Colonic mucosa (tissue), 4 donors: ENCODE data around the gene STRA8. TPM values are rescaled to one million over a fixed set of nuclear protein-coding genes. Genes with fewer than 3 reads are reported as not detected.

Experiments used
- DNase-seq: peaks from one replicate; pipeline ENCODE4 v3.0.0-alpha.2; 2020
- H3K27ac ChIP-seq: fragments of 200-600 bp; one replicate; pipeline ENCODE4 v1.8.0; 2021
- H3K27me3 ChIP-seq: fragments of 200-600 bp; one replicate; pipeline ENCODE4 v1.8.0; 2021
- H3K36me3 ChIP-seq: fragments of 200-600 bp; one replicate; pipeline ENCODE4 v1.8.0; 2021
- H3K4me1 ChIP-seq: fragments of 200-600 bp; one replicate; pipeline ENCODE4 v1.8.0; 2021; ENCODE audit warnings: mild to moderate bottlenecking
- H3K4me3 ChIP-seq: fragments of 200-600 bp; one replicate; pipeline ENCODE4 v1.8.0; 2021
- H3K9ac ChIP-seq, 2 donors: one replicate each; pipeline ENCODE4 v1.7.0; 2013; ENCODE audit warnings: control low read depth in 2 of 2, low read depth in 2 of 2, low read length in 2 of 2
- H3K9me3 ChIP-seq: fragments of 200-600 bp; one replicate; pipeline ENCODE4 v1.8.0; 2021
- intact Hi-C: fragments of 100-400 bp; cut with DNase I; formaldehyde crosslinking; loops from one replicate; pipeline ENCODE4 v1.14.1; 2022
- total RNA-seq, 2 donors: library from RNA; stranded (reverse); fragmentation: NEBNext Ultra II Directional in 1 of 2; extraction: Animal tissue kit (Norgen Biotek cat#: 25700) in 1 of 2; gene quantifications; one replicate each; pipeline ENCODE4 v1.2.1, GENCODE V29; 2021
- TF ChIP-seq, protein P1 (sequence below): fragments of 200-600 bp; IDR thresholded peaks from one replicate; pipeline ENCODE4 v1.8.0; 2022; ENCODE audit warnings: antibody characterized with exemption, mild to moderate bottlenecking
- donor health status: healthy.
- donor health status: DM: no; HTN: no; CAD: no.
- donor health status: DM: no; HTN: no; CAD: no.

The STRA8 gene
- total RNA-seq, 2 donors from 2014 or later = not detected

- Histone ChIP-seq H3K4me3 (no peak overlapping the region), H3K36me3 (no peaks in the 10 kb centered on the region), H3K27me3 (no peaks in the 10 kb centered on the region), H3K4me1 (no peaks in the 10 kb centered on the region), H3K27ac (no peak overlapping the region), H3K9me3 (no peaks in the 10 kb centered on the region), H3K9ac (no peak overlapping the region)
- TF ChIP-seq, protein P1, sequence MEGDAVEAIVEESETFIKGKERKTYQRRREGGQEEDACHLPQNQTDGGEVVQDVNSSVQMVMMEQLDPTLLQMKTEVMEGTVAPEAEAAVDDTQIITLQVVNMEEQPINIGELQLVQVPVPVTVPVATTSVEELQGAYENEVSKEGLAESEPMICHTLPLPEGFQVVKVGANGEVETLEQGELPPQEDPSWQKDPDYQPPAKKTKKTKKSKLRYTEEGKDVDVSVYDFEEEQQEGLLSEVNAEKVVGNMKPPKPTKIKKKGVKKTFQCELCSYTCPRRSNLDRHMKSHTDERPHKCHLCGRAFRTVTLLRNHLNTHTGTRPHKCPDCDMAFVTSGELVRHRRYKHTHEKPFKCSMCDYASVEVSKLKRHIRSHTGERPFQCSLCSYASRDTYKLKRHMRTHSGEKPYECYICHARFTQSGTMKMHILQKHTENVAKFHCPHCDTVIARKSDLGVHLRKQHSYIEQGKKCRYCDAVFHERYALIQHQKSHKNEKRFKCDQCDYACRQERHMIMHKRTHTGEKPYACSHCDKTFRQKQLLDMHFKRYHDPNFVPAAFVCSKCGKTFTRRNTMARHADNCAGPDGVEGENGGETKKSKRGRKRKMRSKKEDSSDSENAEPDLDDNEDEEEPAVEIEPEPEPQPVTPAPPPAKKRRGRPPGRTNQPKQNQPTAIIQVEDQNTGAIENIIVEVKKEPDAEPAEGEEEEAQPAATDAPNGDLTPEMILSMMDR = no peak
- intact Hi-C loops = no loop called here
- no peak for DNase-seq
Measured at GRCh38 chr7:135247746-135248471, 14.3 kb downstream of the STRA8 start.

DNA sequence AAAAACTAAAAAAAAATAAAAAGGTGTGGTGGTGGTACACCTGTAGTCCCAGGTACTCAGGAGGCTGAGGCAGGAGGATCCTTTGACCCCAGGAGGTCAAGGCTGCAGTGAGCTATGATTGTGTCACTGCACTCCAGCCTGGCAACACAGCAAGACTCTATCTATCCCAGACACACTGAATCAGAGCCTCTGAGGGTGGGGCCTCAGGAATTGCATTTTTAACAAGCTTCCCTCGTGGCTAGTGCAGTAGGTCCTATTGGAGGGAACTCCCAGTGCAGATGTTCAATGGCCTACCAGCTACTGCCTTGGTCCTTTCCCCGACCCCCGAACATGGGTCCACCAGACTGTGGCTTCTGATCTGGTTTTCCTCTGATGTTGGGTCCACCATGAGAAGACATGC is 14.9 kb downstream of the STRA8 start:
- Histone ChIP-seq H3K4me3 (no peak overlapping the region), H3K27ac (no peak overlapping the region), H3K4me1 (no peaks in the 10 kb centered on the region), H3K9ac (no peak overlapping the region), H3K27me3 (no peaks in the 10 kb centered on the region), H3K9me3 (no peaks in the 10 kb centered on the region), H3K36me3 (no peaks in the 10 kb centered on the region)
- intact Hi-C loops = no loop called here
- no peak for DNase-seq
- TF ChIP-seq, protein P1 = no peak

DNA sequence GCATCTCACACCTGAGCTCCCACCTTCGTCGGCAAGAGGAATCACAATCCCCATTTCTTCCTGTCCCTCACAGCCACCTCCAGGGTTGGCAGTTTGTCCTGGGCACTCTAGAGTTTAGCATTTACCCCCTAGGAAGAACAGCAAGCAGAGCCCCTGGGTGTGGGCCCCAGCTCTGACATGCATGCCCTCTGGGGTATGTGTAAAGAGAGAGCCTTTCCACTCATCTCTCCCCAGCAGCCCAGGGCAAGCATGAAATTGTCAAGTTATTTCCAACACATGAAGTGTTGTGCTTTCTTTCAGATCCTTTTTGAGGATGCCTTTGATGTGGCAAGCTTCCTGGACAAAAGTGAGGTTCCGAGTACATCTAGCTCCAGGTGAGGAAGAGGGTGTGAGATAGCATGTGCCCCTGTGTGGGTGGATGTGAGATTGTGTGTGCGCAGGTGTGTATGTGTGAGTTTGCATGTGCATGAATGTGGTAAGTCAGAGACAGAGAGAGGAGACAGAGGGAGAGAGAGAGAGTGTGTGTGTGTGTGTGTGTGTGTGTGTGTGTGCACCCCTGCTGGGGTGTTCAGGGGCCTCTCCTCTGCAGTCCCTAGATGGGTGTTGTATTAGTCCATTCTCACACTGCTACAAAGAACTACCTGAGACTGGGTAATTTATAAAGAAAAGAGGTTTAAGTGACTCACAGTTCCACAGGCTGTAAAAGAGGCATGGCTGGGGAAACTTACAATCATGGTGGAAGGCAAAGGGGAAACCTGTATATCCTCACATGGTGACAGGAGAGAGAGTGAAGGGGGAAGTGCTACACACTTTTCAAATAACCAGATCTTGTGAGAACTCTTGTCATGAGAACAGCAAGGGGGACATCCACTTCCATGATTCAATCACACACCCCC is 18.1 kb downstream of the STRA8 start:
- no peaks in the 10 kb centered on the region for H3K9me3 ChIP-seq
- TF ChIP-seq, protein P1 = no peak
- H3K36me3 ChIP-seq = no peaks in the 10 kb centered on the region
- H3K9ac ChIP-seq = no peak overlapping the region
- H3K27me3 ChIP-seq = no peaks in the 10 kb centered on the region
- H3K4me3 ChIP-seq = no peak overlapping the region
- no peak overlapping the region for H3K27ac ChIP-seq
- no peaks in the 10 kb centered on the region for H3K4me1 ChIP-seq
- no peak for DNase-seq
- intact Hi-C loops = no loop called here

- intact Hi-C loops = no loop called here
- Histone ChIP-seq H3K9ac (no peak overlapping the region), H3K4me1 (no peaks in the 10 kb centered on the region), H3K36me3 (no peaks in the 10 kb centered on the region), H3K27me3 (no peaks in the 10 kb centered on the region), H3K9me3 (no peaks in the 10 kb centered on the region), H3K27ac (peak overlapping the region; percentile 23), H3K4me3 (no peak overlapping the region)
- TF ChIP-seq, protein P1 = no peak
- DNase-seq = peak; percentile 46
Measured at GRCh38 chr7:135253851-135254771, 20.5 kb downstream of the STRA8 start.

DNA sequence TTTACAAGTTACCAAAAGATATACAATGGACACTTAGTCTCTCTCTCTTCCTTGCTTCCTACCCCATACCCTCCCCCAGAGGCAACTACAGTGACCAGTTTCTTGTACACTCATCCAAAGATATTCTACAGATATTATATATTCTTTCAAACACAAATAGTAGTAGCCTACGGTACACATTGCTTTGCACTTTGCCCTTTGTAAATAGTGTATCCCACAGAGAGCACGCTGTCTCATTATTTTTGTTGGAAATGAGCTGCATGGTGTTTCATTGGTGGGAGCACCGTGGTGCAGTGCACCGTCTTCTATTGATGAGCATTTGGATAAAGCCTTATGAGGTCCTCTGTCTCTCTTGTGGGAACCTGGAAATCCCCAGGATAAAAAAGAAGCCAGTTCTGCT is 24.2 kb downstream of the STRA8 start:
- DNase-seq = no peak
- intact Hi-C loops = no loop called here
- no peaks in the 10 kb centered on the region for H3K9me3 ChIP-seq
- H3K4me1 ChIP-seq = no peaks in the 10 kb centered on the region
- H3K4me3 ChIP-seq = no peak overlapping the region
- no peak overlapping the region for H3K9ac ChIP-seq
- H3K36me3 ChIP-seq = no peaks in the 10 kb centered on the region
- TF ChIP-seq, protein P1 = no peak
- no peaks in the 10 kb centered on the region for H3K27me3 ChIP-seq
- H3K27ac ChIP-seq = no peak overlapping the region
